NT2/D1 (cell line): ENCODE measurements around the gene GRB14.

ENCODE experiments used
- SUZ12 ChIP-seq: IDR thresholded peaks from 2 replicates; pipeline ENCODE4 v1.6.1; 2011; ENCODE audit not compliant: insufficient read length, insufficient read depth; ENCODE audit errors: extremely low read depth
- YY1 ChIP-seq: IDR thresholded peaks from 2 replicates; pipeline ENCODE4 v1.6.1; 2011; ENCODE audit not compliant: insufficient read length, insufficient read depth
- ZNF274 ChIP-seq: IDR thresholded peaks from 2 replicates; pipeline ENCODE4 v1.6.1; 2011; ENCODE audit warnings: mild to moderate bottlenecking, low read depth, low read length

GRCh38 chr2:164561991-164562390, 59.3 kb downstream of the GRB14 start:
- TF ChIP-seq YY1 (no peak), SUZ12 (no peak), ZNF274 (no peak)
